ENCODE results near the gene MSRB3. TPM values are rescaled to one million over a fixed set of nuclear protein-coding genes. Genes with fewer than 3 reads are reported as not detected.

The MSRB3 gene
- total RNA-seq, 1 donor from 2014 or later = 52.5 TPM

DNA sequence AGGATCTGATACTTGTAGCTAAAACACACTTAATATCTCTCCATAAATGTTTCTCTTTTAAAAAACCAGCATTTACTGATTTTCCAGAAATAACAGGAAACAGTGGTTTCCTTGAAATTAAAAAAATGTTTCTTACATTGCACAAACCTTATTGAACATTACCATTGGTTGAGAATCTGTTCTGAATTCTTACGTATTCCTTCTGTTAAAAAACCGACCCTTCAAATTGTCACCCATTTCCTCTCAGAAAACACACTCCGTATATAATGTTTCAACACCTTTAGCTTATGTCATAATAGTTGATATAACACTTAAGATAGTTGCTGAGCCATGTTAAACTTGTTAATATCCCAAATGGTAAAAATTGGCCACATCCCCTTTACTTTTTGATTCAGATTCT, 51.2 kb downstream of the MSRB3 start:
- DNase-seq (ENCODE audit: extremely low spot score in 2 of 2) = no peak
- H3K27me3 ChIP-seq = no peaks in the 10 kb centered on the region
- intact Hi-C loops (cut with DNase I) = no loop called here

DNA sequence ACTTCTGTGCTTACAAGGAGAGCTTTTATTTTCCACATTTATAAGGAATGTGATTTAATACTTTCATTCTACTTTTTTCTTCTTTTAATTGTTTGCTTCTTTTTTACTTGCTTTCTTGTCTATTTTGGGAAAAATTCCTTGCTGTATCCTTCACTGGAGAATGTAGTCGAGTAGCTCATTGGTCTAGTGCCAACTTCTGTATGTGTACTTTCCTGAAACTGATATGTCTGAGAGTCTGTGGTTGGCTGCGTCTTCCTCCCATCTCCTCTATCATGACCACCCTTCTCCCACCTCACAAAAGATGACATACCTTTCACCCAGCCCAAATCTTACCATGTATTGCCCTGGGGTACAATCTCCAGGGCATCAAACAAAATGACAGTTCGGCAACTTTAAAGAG, 51.8 kb downstream of the MSRB3 start:
- H3K27ac ChIP-seq = no peak overlapping the region
- no peaks in the 10 kb centered on the region for H3K36me3 ChIP-seq
- intact Hi-C loops (cut with DNase I) = no loop called here
- TF ChIP-seq, protein P1, sequence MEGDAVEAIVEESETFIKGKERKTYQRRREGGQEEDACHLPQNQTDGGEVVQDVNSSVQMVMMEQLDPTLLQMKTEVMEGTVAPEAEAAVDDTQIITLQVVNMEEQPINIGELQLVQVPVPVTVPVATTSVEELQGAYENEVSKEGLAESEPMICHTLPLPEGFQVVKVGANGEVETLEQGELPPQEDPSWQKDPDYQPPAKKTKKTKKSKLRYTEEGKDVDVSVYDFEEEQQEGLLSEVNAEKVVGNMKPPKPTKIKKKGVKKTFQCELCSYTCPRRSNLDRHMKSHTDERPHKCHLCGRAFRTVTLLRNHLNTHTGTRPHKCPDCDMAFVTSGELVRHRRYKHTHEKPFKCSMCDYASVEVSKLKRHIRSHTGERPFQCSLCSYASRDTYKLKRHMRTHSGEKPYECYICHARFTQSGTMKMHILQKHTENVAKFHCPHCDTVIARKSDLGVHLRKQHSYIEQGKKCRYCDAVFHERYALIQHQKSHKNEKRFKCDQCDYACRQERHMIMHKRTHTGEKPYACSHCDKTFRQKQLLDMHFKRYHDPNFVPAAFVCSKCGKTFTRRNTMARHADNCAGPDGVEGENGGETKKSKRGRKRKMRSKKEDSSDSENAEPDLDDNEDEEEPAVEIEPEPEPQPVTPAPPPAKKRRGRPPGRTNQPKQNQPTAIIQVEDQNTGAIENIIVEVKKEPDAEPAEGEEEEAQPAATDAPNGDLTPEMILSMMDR (IDR thresholded peaks at IDR 0.05) = no peak
- no peak for TF ChIP-seq POLR2A (IDR thresholded peaks at IDR 0.05)
- no peak for TF ChIP-seq POLR2AphosphoS5 (IDR thresholded peaks at IDR 0.05; ENCODE audit: insufficient read depth in 1 of 2, low read depth in 1 of 2)
- H3K27me3 ChIP-seq = no peaks in the 10 kb centered on the region
- no peaks in the 10 kb centered on the region for H3K4me1 ChIP-seq
- no peaks in the 10 kb centered on the region for H3K9me3 ChIP-seq
- no peak for DNase-seq (ENCODE audit: extremely low spot score in 2 of 2)
- no peak overlapping the region for H3K4me3 ChIP-seq

More for the DNA sequence above, 51.2 kb downstream of the MSRB3 start:
- Histone ChIP-seq H3K4me1 (no peaks in the 10 kb centered on the region), H3K9me3 (no peaks in the 10 kb centered on the region), H3K4me3 (no peak overlapping the region), H3K27ac (no peak overlapping the region), H3K36me3 (no peaks in the 10 kb centered on the region)
- TF ChIP-seq POLR2AphosphoS5 (IDR thresholded peaks at IDR 0.05; ENCODE audit: insufficient read depth in 1 of 2, low read depth in 1 of 2) (no peak), POLR2A (IDR thresholded peaks at IDR 0.05) (no peak)
- TF ChIP-seq, protein P1 (IDR thresholded peaks at IDR 0.05) = no peak

DNA sequence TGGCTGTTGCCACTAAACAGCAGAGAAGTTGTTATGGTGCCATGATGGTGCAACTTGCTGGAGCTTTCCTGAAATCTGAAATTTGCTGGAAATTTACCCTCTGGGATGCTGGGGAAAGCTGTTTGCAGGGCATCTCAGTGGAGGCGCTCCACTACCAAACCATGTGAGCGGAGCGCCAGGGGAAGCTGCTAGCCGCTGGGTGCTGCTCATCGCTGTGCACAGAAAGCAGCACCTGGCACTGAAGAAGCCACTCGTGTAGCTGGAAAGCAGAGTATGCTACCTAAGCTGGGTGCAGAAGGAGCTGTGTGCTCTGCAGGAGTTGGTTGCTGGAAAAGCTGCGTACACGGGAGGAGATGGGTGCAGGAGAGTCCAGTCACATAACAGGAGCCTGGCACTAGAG, 53.0 kb downstream of the MSRB3 start:
- H3K27ac ChIP-seq = no peak overlapping the region
- TF ChIP-seq POLR2AphosphoS5 (IDR thresholded peaks at IDR 0.05; ENCODE audit: insufficient read depth in 1 of 2, low read depth in 1 of 2) (no peak), POLR2A (IDR thresholded peaks at IDR 0.05) (no peak)
- TF ChIP-seq, protein P1 (IDR thresholded peaks at IDR 0.05) = no peak
- intact Hi-C loops (cut with DNase I) = no loop called here

DNA sequence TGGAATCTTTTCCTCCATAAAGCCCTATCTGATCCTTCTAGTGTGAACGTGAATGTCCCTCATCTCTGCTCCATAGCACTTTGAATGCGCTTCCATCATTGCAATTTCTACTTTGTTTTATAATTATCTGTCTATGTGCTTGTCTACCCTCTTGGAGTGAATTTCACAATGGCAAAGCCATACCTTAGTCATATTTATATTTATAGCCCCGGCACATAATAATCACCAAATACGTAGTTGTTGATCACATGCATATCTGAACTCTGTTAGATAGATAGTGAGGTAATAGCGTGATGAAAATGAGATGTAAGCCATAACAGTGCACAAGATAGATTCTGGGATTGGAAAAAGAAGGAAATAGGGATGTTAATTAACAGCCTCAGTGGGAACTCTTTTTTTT, 55.2 kb downstream of the MSRB3 start:
- Histone ChIP-seq H3K4me1 (no peaks in the 10 kb centered on the region), H3K27me3 (no peaks in the 10 kb centered on the region), H3K36me3 (no peaks in the 10 kb centered on the region), H3K27ac (no peak overlapping the region), H3K4me3 (no peak overlapping the region), H3K9me3 (no peaks in the 10 kb centered on the region)
- intact Hi-C loops (cut with DNase I) = no loop called here
- DNase-seq (ENCODE audit: extremely low spot score in 2 of 2) = no peak
- TF ChIP-seq POLR2AphosphoS5 (IDR thresholded peaks at IDR 0.05; ENCODE audit: insufficient read depth in 1 of 2, low read depth in 1 of 2) (no peak), POLR2A (IDR thresholded peaks at IDR 0.05) (no peak)
- TF ChIP-seq, protein P1 (IDR thresholded peaks at IDR 0.05) = no peak

More for the DNA sequence above, 53.0 kb downstream of the MSRB3 start:
- Histone ChIP-seq H3K9me3 (no peaks in the 10 kb centered on the region), H3K36me3 (no peaks in the 10 kb centered on the region), H3K27me3 (no peaks in the 10 kb centered on the region), H3K4me3 (no peak overlapping the region), H3K4me1 (no peaks in the 10 kb centered on the region)
- DNase-seq (ENCODE audit: extremely low spot score in 2 of 2) = no peak

DNA sequence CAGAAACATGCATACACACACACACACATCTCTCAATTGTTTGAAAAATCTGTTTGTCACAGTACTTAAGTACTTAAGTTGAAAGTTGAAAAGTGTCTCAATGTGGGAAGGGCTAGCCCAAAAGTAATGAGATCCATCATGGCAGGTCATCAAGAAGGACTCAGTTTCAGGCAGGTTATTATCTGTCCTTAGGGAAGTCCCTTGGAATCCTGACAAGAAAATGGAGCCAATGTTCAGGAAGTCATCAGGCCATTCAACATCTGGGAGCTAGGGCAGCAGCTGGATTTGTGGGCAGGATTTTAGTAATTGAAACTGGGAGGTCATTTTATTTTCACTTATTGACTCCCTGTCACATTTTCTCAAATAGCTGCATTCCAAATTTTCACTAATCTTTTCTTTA, 56.0 kb downstream of the MSRB3 start:
- Histone ChIP-seq H3K27me3 (no peaks in the 10 kb centered on the region), H3K4me3 (no peak overlapping the region), H3K4me1 (no peaks in the 10 kb centered on the region), H3K36me3 (no peaks in the 10 kb centered on the region), H3K9me3 (no peaks in the 10 kb centered on the region), H3K27ac (no peak overlapping the region)
- no peak for TF ChIP-seq POLR2A (IDR thresholded peaks at IDR 0.05)
- TF ChIP-seq, protein P1 (IDR thresholded peaks at IDR 0.05) = no peak
- no peak for TF ChIP-seq POLR2AphosphoS5 (IDR thresholded peaks at IDR 0.05; ENCODE audit: insufficient read depth in 1 of 2, low read depth in 1 of 2)
- intact Hi-C loops (cut with DNase I) = no loop called here
- no peak for DNase-seq (ENCODE audit: extremely low spot score in 2 of 2)
